Breast epithelium (tissue), 3 donors: ENCODE data around the gene DNAH9.

Source experiments
- POLR2A ChIP-seq: fragments of 450-650 bp; IDR thresholded peaks from one replicate; pipeline ENCODE4 v1.6.1; 2016; ENCODE audit warnings: antibody characterized with exemption, mild to moderate bottlenecking, moderate library complexity
- TF ChIP-seq, protein P1 (sequence below), 3 donors: fragments of 450-650 bp; IDR thresholded peaks; one replicate each; pipeline ENCODE4 v1.5.1; 2016 to 2017; ENCODE audit warnings: antibody characterized with exemption in 3 of 3, mild to moderate bottlenecking in 3 of 3, moderate library complexity in 3 of 3

DNA sequence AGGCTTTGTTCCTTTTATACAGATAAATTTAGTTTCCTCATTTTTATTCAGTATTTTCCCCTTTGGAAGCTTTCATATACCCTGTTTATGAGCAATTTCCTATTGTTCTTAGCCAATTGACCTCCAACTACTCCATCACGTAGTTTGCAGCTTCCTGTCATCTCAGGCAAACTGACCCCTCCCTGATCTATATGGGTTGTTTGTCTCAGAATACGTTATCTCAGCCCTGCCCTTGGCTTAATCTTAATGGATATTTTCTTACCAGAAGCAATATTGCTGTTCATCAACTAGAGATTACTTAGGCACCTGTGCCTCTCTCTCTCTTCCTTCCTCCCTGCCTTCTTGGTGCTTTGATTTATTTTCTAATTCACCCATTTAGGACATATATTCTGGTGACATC lies 317.8 kb downstream of the DNAH9 start:
- TF ChIP-seq, protein P1, sequence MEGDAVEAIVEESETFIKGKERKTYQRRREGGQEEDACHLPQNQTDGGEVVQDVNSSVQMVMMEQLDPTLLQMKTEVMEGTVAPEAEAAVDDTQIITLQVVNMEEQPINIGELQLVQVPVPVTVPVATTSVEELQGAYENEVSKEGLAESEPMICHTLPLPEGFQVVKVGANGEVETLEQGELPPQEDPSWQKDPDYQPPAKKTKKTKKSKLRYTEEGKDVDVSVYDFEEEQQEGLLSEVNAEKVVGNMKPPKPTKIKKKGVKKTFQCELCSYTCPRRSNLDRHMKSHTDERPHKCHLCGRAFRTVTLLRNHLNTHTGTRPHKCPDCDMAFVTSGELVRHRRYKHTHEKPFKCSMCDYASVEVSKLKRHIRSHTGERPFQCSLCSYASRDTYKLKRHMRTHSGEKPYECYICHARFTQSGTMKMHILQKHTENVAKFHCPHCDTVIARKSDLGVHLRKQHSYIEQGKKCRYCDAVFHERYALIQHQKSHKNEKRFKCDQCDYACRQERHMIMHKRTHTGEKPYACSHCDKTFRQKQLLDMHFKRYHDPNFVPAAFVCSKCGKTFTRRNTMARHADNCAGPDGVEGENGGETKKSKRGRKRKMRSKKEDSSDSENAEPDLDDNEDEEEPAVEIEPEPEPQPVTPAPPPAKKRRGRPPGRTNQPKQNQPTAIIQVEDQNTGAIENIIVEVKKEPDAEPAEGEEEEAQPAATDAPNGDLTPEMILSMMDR (IDR thresholded peaks at IDR 0.05) = no peak
- no peak for TF ChIP-seq POLR2A
